Smooth muscle cell (in vitro differentiated cells): ENCODE data around the gene PRMT1. TPM values are rescaled to one million over a fixed set of nuclear protein-coding genes. Genes with fewer than 3 reads are reported as not detected.
"Not testable (repeated sequence)": the region's sequence is repeated elsewhere in the genome, so short reads cannot be mapped to it uniquely, and the experiment has no call there.

Experiments
- DNase-seq: peaks from one replicate; lab custom pipeline; 2025; ENCODE audit not compliant: unreplicated experiment; lab: John Stamatoyannopoulos, UW
- H2AFZ ChIP-seq: fragments of 200-600 bp; sonication (generic); 2 replicates; pipeline ENCODE4 v1.6.0; 2016; ENCODE audit warnings: antibody characterized with exemption, low read depth, mild to moderate bottlenecking
- H3F3A ChIP-seq: fragments of 200-600 bp; sonication (generic); 2 replicates; pipeline ENCODE4 v1.6.0; 2017; ENCODE audit warnings: antibody characterized with exemption, low read depth
- H3K27ac ChIP-seq: fragments of 200-600 bp; sonication (generic); 2 replicates; pipeline ENCODE4 v1.5.1; 2016; ENCODE audit warnings: low read depth, mild to moderate bottlenecking
- H3K27me3 ChIP-seq: fragments of 200-600 bp; sonication (generic); 2 replicates; pipeline ENCODE4 v1.6.1; 2016; ENCODE audit warnings: low read depth, mild to moderate bottlenecking
- H3K36me3 ChIP-seq: fragments of 200-600 bp; sonication (generic); 2 replicates; pipeline ENCODE4 v1.5.1; 2016; ENCODE audit warnings: low read depth
- H3K4me1 ChIP-seq: fragments of 200-600 bp; sonication (generic); 2 replicates; pipeline ENCODE4 v1.5.1; 2016; ENCODE audit warnings: low read depth
- H3K4me2 ChIP-seq: fragments of 200-600 bp; sonication (generic); 2 replicates; pipeline ENCODE4 v1.6.0; 2016; ENCODE audit warnings: mild to moderate bottlenecking
- H3K4me3 ChIP-seq: fragments of 200-600 bp; sonication (generic); 2 replicates; pipeline ENCODE4 v1.5.1; 2016; ENCODE audit warnings: mild to moderate bottlenecking
- H3K79me2 ChIP-seq: fragments of 200-600 bp; sonication (generic); 2 replicates; pipeline ENCODE4 v1.6.0; 2016; ENCODE audit warnings: low read depth, mild to moderate bottlenecking
- H3K9ac ChIP-seq: fragments of 200-600 bp; sonication (generic); 2 replicates; pipeline ENCODE4 v1.6.0; 2016; ENCODE audit warnings: low read depth
- H3K9me3 ChIP-seq: fragments of 200-600 bp; sonication (generic); replicated peaks from 2 replicates; pipeline ENCODE4 v1.5.1; 2016; ENCODE audit warnings: low read depth
- H4K20me1 ChIP-seq: fragments of 200-600 bp; sonication (generic); 2 replicates; pipeline ENCODE4 v1.6.0; 2016; ENCODE audit warnings: low read depth
- CTCF ChIP-seq: fragments of 200-600 bp; sonication (generic); IDR thresholded peaks from 2 replicates; pipeline ENCODE4 v1.5.1; 2017; ENCODE audit warnings: borderline replicate concordance, mild to moderate bottlenecking, antibody characterized with exemption; ENCODE audit not compliant: insufficient read depth, poor library complexity, severe bottlenecking
- WGBS: methylation state at CpG from one replicate; pipeline ENCODE4 v1.1.7; 2016; ENCODE audit warnings: low lambda C conversion rate; 5-methylcytosine and 5-hydroxymethylcytosine counted together
- polyA plus RNA-seq: library from polyadenylated mRNA; unstranded; fragments of >200 nt; fragmentation: Nextera tagmentation; extraction: Ambion mirVana; gene quantifications from 2 replicates; pipeline ENCODE4 v1.2.1, GENCODE V29; 2016
- total RNA-seq: library from RNA; depleted of rRNA; stranded (reverse); fragments of >200 nt; gene quantifications from 2 replicates; pipeline ENCODE4 v1.2.3, GENCODE V29; 2014

The PRMT1 gene
- total and polyA plus RNA-seq, 2 experiments from 2014 or later = 147 to 175 TPM

GRCh38 chr19:49631610-49632192 is 45.4 kb upstream of the PRMT1 start:
- Histone ChIP-seq H3K9ac (no peak overlapping the region), H3K4me3 (no peak overlapping the region), H3F3A (peaks cover 7% of the 10 kb centered on the region), H2AFZ (no peak overlapping the region), H3K27me3 (no peaks in the 10 kb centered on the region), H3K79me2 (no peaks in the 10 kb centered on the region), H3K4me1 (no peaks in the 10 kb centered on the region), H3K36me3 (no peaks in the 10 kb centered on the region), H3K9me3 (no peaks in the 10 kb centered on the region), H3K4me2 (no peak overlapping the region), H3K27ac (no peak overlapping the region), H4K20me1 (no peaks in the 10 kb centered on the region)
- no peak for DNase-seq
- TF ChIP-seq CTCF = no peak
- 93% methylated on average over 19 of the region's 19 CpGs for WGBS

- no peak overlapping the region for H3K27ac ChIP-seq
- H3K9ac ChIP-seq = no peak overlapping the region
- H2AFZ ChIP-seq = no peak overlapping the region
- over 99% methylated on average over 5 of the region's 5 CpGs for WGBS
- DNase-seq = no peak
- H3K4me2 ChIP-seq = no peak overlapping the region
- no peaks in the 10 kb centered on the region for H3K27me3 ChIP-seq
- TF ChIP-seq CTCF = no peak
- H3K4me1 ChIP-seq = no peaks in the 10 kb centered on the region
- H3K9me3 ChIP-seq = no peaks in the 10 kb centered on the region
- no peak overlapping the region for H3K4me3 ChIP-seq
- no peaks in the 10 kb centered on the region for H3K79me2 ChIP-seq
- peaks cover 7% of the 10 kb centered on the region for H3F3A ChIP-seq
- H4K20me1 ChIP-seq = no peaks in the 10 kb centered on the region
- no peaks in the 10 kb centered on the region for H3K36me3 ChIP-seq
Observed at GRCh38 chr19:49632576-49632975, 44.5 kb upstream of the PRMT1 start.

GRCh38 chr19:49633273-49633672 is 43.8 kb upstream of the PRMT1 start:
- DNase-seq, H2AFZ ChIP-seq, H3K27ac ChIP-seq, H3K4me3 ChIP-seq, H3K9me3 ChIP-seq, H3K27me3 ChIP-seq, H3K36me3 ChIP-seq, H3K79me2 ChIP-seq, H3K4me2 ChIP-seq, H4K20me1 ChIP-seq, H3K4me1 ChIP-seq, H3F3A ChIP-seq, H3K9ac ChIP-seq: not testable (repeated sequence)
- WGBS = 77% methylated on average over 9 of the region's 9 CpGs

- DNase-seq = no peak
- 74% methylated on average over 24 of the region's 24 CpGs for WGBS
- Histone ChIP-seq H3F3A (no peaks in the 10 kb centered on the region), H3K27ac (no peak overlapping the region), H3K4me1 (peaks cover 20% of the 10 kb centered on the region), H3K36me3 (no peaks in the 10 kb centered on the region), H3K27me3 (no peaks in the 10 kb centered on the region), H4K20me1 (no peaks in the 10 kb centered on the region), H3K4me3 (no peak overlapping the region), H3K4me2 (no peak overlapping the region), H2AFZ (no peak overlapping the region), H3K9me3 (no peaks in the 10 kb centered on the region), H3K9ac (no peak overlapping the region), H3K79me2 (peaks cover 7% of the 10 kb centered on the region)
- no peak for TF ChIP-seq CTCF
Observed at GRCh38 chr19:49635530-49636232, 41.4 kb upstream of the PRMT1 start.
